Transverse colon (tissue), 4 donors: ENCODE data around the gene ZDHHC14. TPM values are rescaled to one million over a fixed set of nuclear protein-coding genes. Genes with fewer than 3 reads are reported as not detected.
"Not testable (repeated sequence)": the region's sequence is repeated elsewhere in the genome, so short reads cannot be mapped to it uniquely, and the experiment has no call there.

Experiments used
- DNase-seq: peaks from one replicate; pipeline ENCODE4 v3.0.0-alpha.2; 2019
- H3K27ac ChIP-seq, 4 donors: fragments of 200-600 bp; sonication (generic); 2 replicates each; pipeline ENCODE4 v1.5.1; 2016 to 2018; ENCODE audit warnings: inconsistent platforms in 4 of 4
- H3K27me3 ChIP-seq: fragments of 200-600 bp; sonication (generic); 2 replicates; pipeline ENCODE4 v1.5.1; 2017; ENCODE audit warnings: inconsistent platforms
- H3K36me3 ChIP-seq, 4 donors: fragments of 200-600 bp; sonication (generic); 2 replicates each; pipeline ENCODE4 v1.5.1; 2017 to 2019; ENCODE audit warnings: inconsistent platforms in 4 of 4
- H3K4me1 ChIP-seq, 4 donors: fragments of 200-600 bp; sonication (generic); 2 replicates each; pipeline ENCODE4 v1.5.1; 2017 to 2020; ENCODE audit warnings: inconsistent platforms in 4 of 4
- H3K4me3 ChIP-seq, 4 donors: fragments of 200-600 bp; sonication (generic); 1 replicate in 1 of 4; 2 replicates in 3 of 4; pipeline versions ENCODE4 v1.5.1 to v1.6.1; 2017 to 2019; ENCODE audit warnings: inconsistent platforms in 4 of 4
- H3K9me3 ChIP-seq, 2 donors: fragments of 200-600 bp; sonication (generic); 2 replicates each; pipeline ENCODE4 v1.5.1; 2017 to 2019; ENCODE audit warnings: inconsistent platforms in 2 of 2
- EP300 ChIP-seq: sonication (generic); formaldehyde crosslinking; IDR thresholded peaks from one replicate; pipeline ENCODE4 v1.6.1; 2017; ENCODE audit warnings: antibody characterized with exemption, low read depth
- POLR2A ChIP-seq: fragments of 450-650 bp; IDR thresholded peaks from one replicate; pipeline ENCODE4 v1.6.1; 2016; ENCODE audit warnings: antibody characterized with exemption, mild to moderate bottlenecking, moderate library complexity
- POLR2AphosphoS5 ChIP-seq, 3 donors: sonication (generic); formaldehyde crosslinking; IDR thresholded peaks; one replicate each; pipeline ENCODE4 v1.6.1; 2016; ENCODE audit warnings: antibody characterized with exemption in 3 of 3
- WGBS, 2 donors: methylation state at CpG; one replicate each; pipeline ENCODE4 v1.1.5; 2018; ENCODE audit warnings: low coverage in 1 of 2; 5-methylcytosine and 5-hydroxymethylcytosine counted together
- in situ Hi-C, 4 donors: fragments of 200-750 bp; cut with MboI; loops; one replicate each; pipeline versions ENCODE4 v1.15.0 to v1.15.1; 2017; ENCODE audit warnings: low sequenced_read_pairs in 3 of 4, low pct_ligation_motif_present in 1 of 4, low pct_unique_long_range_greater_than_20kb in 1 of 4
- intact Hi-C: fragments of 100-400 bp; cut with DNase I; formaldehyde crosslinking; loops from one replicate; pipeline ENCODE4 v1.15.1; 2023; ENCODE audit warnings: low total_unique reads
- total RNA-seq, 4 donors: library from RNA; depleted of rRNA; stranded (reverse); fragments of >200 nt; gene quantifications; one replicate each; pipeline ENCODE4 v1.1.0, GENCODE V29; 2016
- TF ChIP-seq, protein P1 (sequence below), 5 experiments: fragments of 200-600 bp in 3 of 5; fragments of 450-650 bp in 2 of 5; sonication (generic) in 3 of 5; IDR thresholded peaks; 1 replicate in 2 of 5; 2 replicates in 3 of 5; pipeline ENCODE4 v1.5.1; 2016 to 2017; ENCODE audit warnings: antibody characterized with exemption in 5 of 5, inconsistent platforms in 3 of 5, mild to moderate bottlenecking in 2 of 5, moderate library complexity in 1 of 5

Gene ZDHHC14
- total RNA-seq, 4 donors from 2014 or later: 10.2 to 16.5 (median 12.5) TPM

DNA sequence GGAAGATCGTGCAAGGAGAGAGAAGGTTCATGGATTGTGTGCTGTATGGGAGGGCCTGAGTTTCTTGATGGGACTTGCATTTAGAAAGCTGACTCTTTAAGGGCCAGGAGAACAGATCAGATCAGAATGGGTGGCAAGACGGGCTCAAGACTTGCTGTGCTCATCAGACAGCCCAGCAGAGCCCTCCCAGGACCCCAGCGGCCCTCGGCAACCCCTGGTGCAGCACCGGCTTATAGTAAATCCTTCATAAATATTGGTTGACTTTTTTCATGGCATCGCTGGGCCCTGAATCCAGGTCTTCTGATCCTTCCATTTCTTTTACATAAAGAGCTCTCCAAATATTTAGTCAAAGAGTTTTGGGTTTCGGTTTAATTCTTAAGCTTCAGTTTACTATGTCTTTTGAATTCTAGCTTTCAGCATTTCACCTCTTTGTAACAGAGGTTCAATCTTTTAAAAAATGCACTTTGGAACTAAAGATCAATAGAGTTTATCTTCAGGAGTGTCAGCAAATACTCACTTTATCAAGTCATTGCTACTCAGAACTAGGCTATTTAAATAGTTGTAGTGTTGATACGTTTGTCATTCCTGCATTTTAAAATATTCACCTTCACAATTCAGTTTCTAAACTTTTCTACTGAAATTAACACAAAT lies 205.6 kb downstream of the ZDHHC14 start:
- H3K27me3 ChIP-seq: no peaks in the 10 kb centered on the region
- in situ Hi-C loops (loop anchor here in 2 of 4 donors (10.0 to 25.0 kb wide), 2 partner anchors 199 to 262 kb away; partner anchors contain the start of genes TMEM242 (in 1 of the 2) and ZDHHC14 (in 1 of the 2)), intact Hi-C loops (no loop called here)
- H3K9me3 ChIP-seq: peaks cover 6 to 7% of the 10 kb centered on the region in 2 donors
- no peak overlapping the region for H3K27ac ChIP-seq
- no peaks in the 10 kb centered on the region for H3K4me1 ChIP-seq
- no peak for DNase-seq
- WGBS, 2 donors: 88 to 92% methylated on average over 6 to 8 of the region's 8 CpGs
- no peaks in the 10 kb centered on the region for H3K36me3 ChIP-seq
- no peak overlapping the region for H3K4me3 ChIP-seq
- no peak for TF ChIP-seq EP300
- no peak for TF ChIP-seq POLR2A
- no peak for TF ChIP-seq POLR2AphosphoS5 (IDR thresholded peaks at IDR 0.05)
- TF ChIP-seq, protein P1, sequence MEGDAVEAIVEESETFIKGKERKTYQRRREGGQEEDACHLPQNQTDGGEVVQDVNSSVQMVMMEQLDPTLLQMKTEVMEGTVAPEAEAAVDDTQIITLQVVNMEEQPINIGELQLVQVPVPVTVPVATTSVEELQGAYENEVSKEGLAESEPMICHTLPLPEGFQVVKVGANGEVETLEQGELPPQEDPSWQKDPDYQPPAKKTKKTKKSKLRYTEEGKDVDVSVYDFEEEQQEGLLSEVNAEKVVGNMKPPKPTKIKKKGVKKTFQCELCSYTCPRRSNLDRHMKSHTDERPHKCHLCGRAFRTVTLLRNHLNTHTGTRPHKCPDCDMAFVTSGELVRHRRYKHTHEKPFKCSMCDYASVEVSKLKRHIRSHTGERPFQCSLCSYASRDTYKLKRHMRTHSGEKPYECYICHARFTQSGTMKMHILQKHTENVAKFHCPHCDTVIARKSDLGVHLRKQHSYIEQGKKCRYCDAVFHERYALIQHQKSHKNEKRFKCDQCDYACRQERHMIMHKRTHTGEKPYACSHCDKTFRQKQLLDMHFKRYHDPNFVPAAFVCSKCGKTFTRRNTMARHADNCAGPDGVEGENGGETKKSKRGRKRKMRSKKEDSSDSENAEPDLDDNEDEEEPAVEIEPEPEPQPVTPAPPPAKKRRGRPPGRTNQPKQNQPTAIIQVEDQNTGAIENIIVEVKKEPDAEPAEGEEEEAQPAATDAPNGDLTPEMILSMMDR (IDR thresholded peaks at IDR 0.05): no peak

DNA sequence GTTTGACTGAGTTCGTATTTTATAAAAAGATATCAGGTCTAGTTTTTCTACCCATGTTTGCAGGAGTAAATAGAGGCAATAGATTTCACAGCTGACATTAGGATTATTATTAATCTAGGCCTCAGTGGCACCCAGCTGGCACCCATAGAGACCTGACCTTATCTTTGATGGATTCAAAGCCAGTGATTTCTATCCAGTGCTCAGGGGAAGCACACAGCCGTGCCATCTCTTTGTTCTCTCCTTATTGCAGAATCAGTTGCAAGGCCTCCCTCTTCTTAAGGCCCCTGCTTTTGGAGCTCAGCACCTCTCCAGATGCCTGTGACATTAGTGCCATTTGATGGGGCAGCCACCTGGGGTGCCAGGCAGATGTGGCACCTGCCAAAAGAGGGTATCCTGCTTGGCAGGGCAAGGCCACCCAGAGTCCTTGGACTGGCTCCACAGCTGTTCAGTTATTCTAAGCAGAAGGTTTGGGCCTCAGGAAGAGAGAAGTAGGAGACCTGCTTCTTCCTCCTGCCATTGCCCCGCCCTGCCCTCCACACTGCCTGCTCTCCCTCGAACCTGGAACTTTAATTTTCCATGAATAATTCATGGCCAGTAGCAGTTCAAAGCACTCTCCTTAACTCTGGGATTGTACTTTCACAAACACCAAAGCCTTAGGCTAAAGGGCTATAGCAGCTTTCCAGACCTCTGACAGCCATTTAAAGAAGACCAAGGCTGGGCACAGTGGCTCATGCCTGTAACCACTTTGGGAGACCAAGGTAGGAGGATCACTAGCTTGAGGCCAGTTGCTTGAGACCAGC lies 206.3 kb downstream of the ZDHHC14 start:
- Histone ChIP-seq H3K4me3 (no peak overlapping the region), H3K4me1 (no peaks in the 10 kb centered on the region), H3K27ac (no peak overlapping the region), H3K36me3 (no peaks in the 10 kb centered on the region), H3K27me3 (no peaks in the 10 kb centered on the region), H3K9me3 (peaks cover 6 to 7% of the 10 kb centered on the region in 2 donors)
- TF ChIP-seq POLR2AphosphoS5 (IDR thresholded peaks at IDR 0.05): no peak
- no peak for TF ChIP-seq POLR2A
- no peak for TF ChIP-seq EP300
- TF ChIP-seq, protein P1 (IDR thresholded peaks at IDR 0.05): no peak
- DNase-seq: no peak
- WGBS, 2 donors: 90 to 96% methylated on average over 3 to 4 of the region's 4 CpGs
- in situ Hi-C loops: loop anchor here in 2 of 4 donors (10.0 to 25.0 kb wide), 2 partner anchors 200 to 263 kb away; partner anchors contain the start of genes TMEM242 (in 1 of the 2) and ZDHHC14 (in 1 of the 2)
- intact Hi-C loops: no loop called here

DNA sequence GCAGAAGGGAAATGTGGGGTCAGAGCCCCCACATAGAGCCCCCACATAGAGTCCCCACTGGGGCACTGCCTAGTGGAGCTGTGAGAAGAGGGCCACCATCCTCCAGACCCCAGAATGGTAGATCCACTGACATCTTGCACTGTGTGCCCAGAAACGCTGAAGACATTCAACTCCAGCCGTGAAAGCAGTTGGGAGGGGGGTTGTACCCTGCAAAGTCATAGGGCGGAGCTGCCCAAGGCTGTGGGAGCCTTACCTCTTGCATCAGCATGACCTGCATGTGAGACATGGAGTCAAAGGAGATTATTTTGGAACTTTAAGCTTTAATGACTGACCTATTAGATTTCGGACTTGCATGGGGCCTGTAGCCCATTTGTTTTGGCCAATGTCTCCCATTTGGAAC lies 209.7 kb downstream of the ZDHHC14 start:
- DNase-seq, H3K27me3 ChIP-seq, H3K4me1 ChIP-seq, H3K9me3 ChIP-seq, intact Hi-C loops, H3K36me3 ChIP-seq, H3K27ac ChIP-seq, H3K4me3 ChIP-seq: not testable (repeated sequence)
- in situ Hi-C loops: loop anchor here in 1 of 4 donors (25.0 kb wide), 1 partner anchor 203 kb away; the partner anchor contains the start of gene ZDHHC14
- WGBS, 2 donors: 91 to 100% methylated on average over 1 to 4 of the region's 4 CpGs

DNA sequence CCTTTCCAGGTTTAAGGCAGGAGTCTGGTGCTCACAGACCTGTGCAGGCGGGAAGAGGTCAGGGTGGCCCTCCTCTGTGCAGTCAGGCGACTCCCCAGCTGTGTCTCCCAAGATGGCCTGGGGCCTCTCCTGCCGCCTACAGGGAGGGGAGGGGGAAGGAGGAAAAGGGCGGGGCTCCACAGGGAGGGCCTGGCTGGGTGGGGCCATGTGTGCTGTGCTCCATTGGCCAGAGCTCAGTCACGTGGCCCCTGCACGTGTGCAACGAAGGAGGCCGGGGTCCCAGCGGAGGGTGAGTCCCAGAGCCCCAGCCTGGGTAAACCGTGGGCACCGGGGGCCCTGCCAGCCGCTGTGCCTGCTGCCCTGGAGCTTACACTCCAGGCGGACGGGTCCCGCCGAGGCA lies 211.6 kb downstream of the ZDHHC14 start:
- H3K4me1 ChIP-seq: peaks cover 0 to 9% (median 4%) of the 10 kb centered on the region in 4 donors
- no peaks in the 10 kb centered on the region for H3K27me3 ChIP-seq
- no peak for DNase-seq
- WGBS, 2 donors: 87% methylated on average over 16 of the region's 16 CpGs; no CpG with 5 or more reads in 1 of the 2 donors
- no peaks in the 10 kb centered on the region for H3K36me3 ChIP-seq
- TF ChIP-seq, protein P1 (IDR thresholded peaks at IDR 0.05): no peak
- no peak for TF ChIP-seq EP300
- no peak for TF ChIP-seq POLR2AphosphoS5 (IDR thresholded peaks at IDR 0.05)
- no peak for TF ChIP-seq POLR2A
- intact Hi-C loops (no loop called here), in situ Hi-C loops (loop anchor here in 1 of 4 donors (25.0 kb wide), 1 partner anchor 205 kb away; the partner anchor contains the start of gene ZDHHC14)
- H3K4me3 ChIP-seq: no peak overlapping the region
- peaks cover 6 to 7% of the 10 kb centered on the region in 2 donors for H3K9me3 ChIP-seq
- no peak overlapping the region for H3K27ac ChIP-seq
